ENCODE data around the gene JADE3. TPM values are rescaled to one million over a fixed set of nuclear protein-coding genes. Genes with fewer than 3 reads are reported as not detected.
"Not testable (repeated sequence)": the region's sequence is repeated elsewhere in the genome, so short reads cannot be mapped to it uniquely, and the experiment has no call there.

Gene JADE3
- total RNA-seq, 6 donors from 2014 or later, result 4.2 to 10.7 (median 7.8) TPM

DNA sequence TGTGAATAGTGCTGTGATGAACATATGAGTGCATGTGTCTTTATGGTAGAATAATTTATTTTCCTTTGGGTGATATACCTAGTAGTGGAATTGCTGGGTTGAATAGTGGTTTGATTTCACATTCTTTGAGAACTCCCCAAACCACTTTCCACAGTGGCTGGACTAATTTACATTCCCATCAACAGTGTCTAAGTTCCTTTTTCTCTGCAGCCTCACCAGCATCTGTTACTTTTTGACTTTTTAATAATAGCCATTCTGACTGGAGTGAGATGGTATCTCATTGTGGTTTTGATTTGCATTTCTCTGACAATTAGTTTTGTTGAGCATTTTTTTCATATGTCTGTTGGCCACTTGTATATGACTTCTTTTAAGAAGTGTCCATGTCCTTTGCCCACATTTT is 29.1 kb downstream of the JADE3 start:
- Histone ChIP-seq H3K27ac (no peak overlapping the region), H3K4me3 (no peak overlapping the region), H3K27me3 (no peaks in the 10 kb centered on the region), H3K36me3 (no peaks in the 10 kb centered on the region), H3K4me1 (no peaks in the 10 kb centered on the region), H3K9me3 (peaks cover 0 to 6% (median 2%) of the 10 kb centered on the region in 4 donors)
- TF ChIP-seq POLR2A (IDR thresholded peaks at IDR 0.05) (no peak), CTCF (IDR thresholded peaks at IDR 0.05) (no peak), EP300 (IDR thresholded peaks at IDR 0.05) (no peak), POLR2AphosphoS5 (IDR thresholded peaks at IDR 0.05) (no peak)
- DNase-seq (no peak), ATAC-seq (ENCODE audit: low FRiP score in 2 of 2) (no peak)

DNA sequence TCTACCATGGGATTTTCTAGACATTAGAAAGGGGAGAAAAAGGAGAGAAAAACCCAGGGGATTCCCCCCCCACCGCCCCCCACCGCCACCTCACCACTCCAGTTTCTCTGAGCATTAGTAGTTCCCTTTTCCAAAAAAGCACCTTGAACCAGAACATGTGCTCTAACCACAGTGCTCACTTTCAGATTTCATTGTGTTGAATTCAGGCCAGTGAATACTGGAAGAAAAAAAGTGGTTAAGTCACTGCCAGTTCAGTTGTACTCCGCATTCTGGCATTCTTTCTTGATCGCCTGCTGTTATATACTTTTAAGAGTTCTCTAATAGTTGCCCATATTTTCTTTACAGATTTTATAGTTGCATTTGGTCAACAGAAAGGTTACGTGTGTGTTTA is 40.9 kb downstream of the JADE3 start:
- DNase-seq, result no peak
- TF ChIP-seq CTCF (IDR thresholded peaks at IDR 0.05) (no peak), POLR2A (IDR thresholded peaks at IDR 0.05) (no peak), EP300 (IDR thresholded peaks at IDR 0.05) (no peak), POLR2AphosphoS5 (IDR thresholded peaks at IDR 0.05) (no peak)
- Histone ChIP-seq H3K27ac (no peak overlapping the region), H3K4me3 (no peak overlapping the region), H3K36me3 (no peaks in the 10 kb centered on the region), H3K9me3 (no peaks in the 10 kb centered on the region), H3K4me1 (peaks cover 0 to 6% (median 3%) of the 10 kb centered on the region in 4 donors), H3K27me3 (no peaks in the 10 kb centered on the region)
- WGBS, 2 donors, result 57 to 64% methylated on average over 4 to 5 of the region's 5 CpGs
- ATAC-seq (ENCODE audit: low FRiP score in 2 of 2), result no peak

DNA sequence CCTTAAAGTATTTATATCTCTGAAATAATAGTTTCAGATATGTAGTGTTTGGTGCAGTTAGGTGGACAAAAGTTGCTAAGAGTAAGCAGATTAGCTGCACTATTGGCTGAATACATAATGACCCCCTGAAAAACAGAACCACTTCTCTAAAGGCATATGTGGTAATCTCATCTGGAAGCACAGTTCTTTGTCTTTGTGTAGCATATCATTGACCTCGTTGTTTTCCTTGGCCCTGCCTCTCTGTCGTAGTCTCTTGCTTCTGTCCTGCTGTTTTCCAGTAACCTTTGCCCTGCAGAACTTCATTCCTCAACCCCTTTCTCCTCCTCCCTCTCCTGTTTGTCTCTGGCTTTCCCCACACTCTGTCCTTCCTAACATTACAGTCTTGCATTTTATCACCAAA is 41.4 kb downstream of the JADE3 start:
- Histone ChIP-seq H3K9me3 (no peaks in the 10 kb centered on the region), H3K36me3 (no peaks in the 10 kb centered on the region), H3K4me3 (no peak overlapping the region), H3K4me1 (peaks cover 0 to 7% (median 3%) of the 10 kb centered on the region in 4 donors), H3K27ac (no peak overlapping the region), H3K27me3 (no peaks in the 10 kb centered on the region)
- 6 to 10% methylated on average over 2 of the region's 2 CpGs for WGBS, 2 donors
- no peak for TF ChIP-seq POLR2AphosphoS5 (IDR thresholded peaks at IDR 0.05)
- TF ChIP-seq CTCF (IDR thresholded peaks at IDR 0.05), result no peak
- TF ChIP-seq POLR2A (IDR thresholded peaks at IDR 0.05), result no peak
- no peak for TF ChIP-seq EP300 (IDR thresholded peaks at IDR 0.05)
- ATAC-seq (ENCODE audit: low FRiP score in 2 of 2) (no peak), DNase-seq (no peak)

GRCh38 chrX:46954716-46955115 is 42.5 kb downstream of the JADE3 start:
- DNase-seq (no peak), ATAC-seq (ENCODE audit: low FRiP score in 2 of 2) (no peak)
- Histone ChIP-seq H3K36me3 (no peaks in the 10 kb centered on the region), H3K9me3 (no peaks in the 10 kb centered on the region), H3K27me3 (no peaks in the 10 kb centered on the region), H3K27ac (no peak overlapping the region), H3K4me3 (no peak overlapping the region), H3K4me1 (peaks cover 0 to 10% (median 3%) of the 10 kb centered on the region in 4 donors)
- no peak for TF ChIP-seq EP300 (IDR thresholded peaks at IDR 0.05)
- TF ChIP-seq POLR2AphosphoS5 (IDR thresholded peaks at IDR 0.05), result no peak
- TF ChIP-seq CTCF (IDR thresholded peaks at IDR 0.05), result no peak
- TF ChIP-seq POLR2A (IDR thresholded peaks at IDR 0.05), result no peak
- WGBS, 2 donors, result 84% methylated on average over 2 of the region's 2 CpGs; no CpG with 5 or more reads in 1 of the 2 donors

GRCh38 chrX:46956589-46956988 is 44.4 kb downstream of the JADE3 start:
- not testable (repeated sequence) for H3K4me3 ChIP-seq; H3K36me3 ChIP-seq; H3K9me3 ChIP-seq; ATAC-seq (ENCODE audit: low FRiP score in 2 of 2); H3K27ac ChIP-seq; H3K27me3 ChIP-seq; DNase-seq
- peaks cover 0 to 10% (median 3%) of the 10 kb centered on the region in 4 donors for H3K4me1 ChIP-seq
- 81 to 83% methylated on average over 4 of the region's 4 CpGs for WGBS, 2 donors
